KMS-11 (cell line): Measurements from ENCODE around the gene ADAMTS14.

Source experiments
- H2AFZ ChIP-seq: fragments of 200-600 bp; sonication (generic); 2 replicates; pipeline ENCODE4 v1.6.1; 2016; ENCODE audit warnings: antibody characterized with exemption, mixed run types, low read depth
- H3K27ac ChIP-seq: fragments of 200-600 bp; sonication (generic); 2 replicates; pipeline ENCODE4 v1.6.1; 2016; ENCODE audit warnings: mild to moderate bottlenecking, mixed run types
- H3K27me3 ChIP-seq: fragments of 200-600 bp; sonication (generic); 2 replicates; pipeline ENCODE4 v1.6.1; 2017; ENCODE audit warnings: mild to moderate bottlenecking, low read depth, mixed run types, moderate library complexity; ENCODE audit not compliant: insufficient read depth
- H3K36me3 ChIP-seq: fragments of 200-600 bp; sonication (generic); 2 replicates; pipeline ENCODE4 v1.6.1; 2017; ENCODE audit warnings: mild to moderate bottlenecking, mixed run types; ENCODE audit not compliant: insufficient read depth
- H3K4me1 ChIP-seq: fragments of 200-600 bp; sonication (generic); 2 replicates; pipeline ENCODE4 v1.6.1; 2016; ENCODE audit warnings: mild to moderate bottlenecking, low read depth, mixed run types; ENCODE audit not compliant: poor library complexity, severe bottlenecking
- H3K4me2 ChIP-seq: fragments of 200-600 bp; sonication (generic); 2 replicates; pipeline ENCODE4 v1.7.0; 2016; ENCODE audit warnings: mild to moderate bottlenecking, mixed run types
- H3K4me3 ChIP-seq: fragments of 200-600 bp; sonication (generic); IDR thresholded peaks from 2 replicates; pipeline ENCODE4 v1.6.1; 2017; ENCODE audit warnings: low read depth, low read length, mixed read lengths; ENCODE audit not compliant: insufficient read depth
- H3K79me2 ChIP-seq: fragments of 200-600 bp; sonication (generic); 2 replicates; pipeline ENCODE4 v1.6.1; 2016; ENCODE audit warnings: low read depth, mixed run types; ENCODE audit not compliant: insufficient read depth
- H3K9ac ChIP-seq: fragments of 200-600 bp; sonication (generic); 2 replicates; pipeline ENCODE4 v1.6.1; 2016; ENCODE audit warnings: mild to moderate bottlenecking, mixed run types
- H4K20me1 ChIP-seq: fragments of 200-600 bp; sonication (generic); 2 replicates; pipeline ENCODE4 v1.6.1; 2016; ENCODE audit warnings: mild to moderate bottlenecking, mixed run types; ENCODE audit not compliant: insufficient read depth
- CTCF ChIP-seq: fragments of 200-600 bp; sonication (generic); conservative IDR thresholded peaks from 2 replicates; pipeline ENCODE4 v1.6.1; 2017; ENCODE audit warnings: low read depth, mild to moderate bottlenecking, antibody characterized with exemption, low read length, moderate library complexity, mixed read lengths

Gene ADAMTS14

GRCh38 chr10:70801854-70802253 is 129.5 kb downstream of the ADAMTS14 start:
- H4K20me1 ChIP-seq, result no peaks in the 10 kb centered on the region
- no peaks in the 10 kb centered on the region for H3K79me2 ChIP-seq
- no peaks in the 10 kb centered on the region for H3K4me1 ChIP-seq
- no peak for TF ChIP-seq CTCF
- no peak overlapping the region for H3K4me3 ChIP-seq
- H3K36me3 ChIP-seq, result no peaks in the 10 kb centered on the region
- H3K27me3 ChIP-seq, result no peaks in the 10 kb centered on the region
- H3K4me2 ChIP-seq, result no peak overlapping the region
- H3K27ac ChIP-seq, result no peak overlapping the region
- H3K9ac ChIP-seq, result no peak overlapping the region
- no peak overlapping the region for H2AFZ ChIP-seq

GRCh38 chr10:70803775-70804420 is 131.6 kb downstream of the ADAMTS14 start:
- no peak for TF ChIP-seq CTCF
- H3K27ac ChIP-seq, result no peak overlapping the region
- no peak overlapping the region for H3K4me2 ChIP-seq
- H3K27me3 ChIP-seq, result no peaks in the 10 kb centered on the region
- no peak overlapping the region for H2AFZ ChIP-seq
- H3K79me2 ChIP-seq, result no peaks in the 10 kb centered on the region
- H3K36me3 ChIP-seq, result no peaks in the 10 kb centered on the region
- H3K9ac ChIP-seq, result no peak overlapping the region
- H4K20me1 ChIP-seq, result no peaks in the 10 kb centered on the region
- no peaks in the 10 kb centered on the region for H3K4me1 ChIP-seq
- H3K4me3 ChIP-seq, result no peak overlapping the region

GRCh38 chr10:70804421-70804808 is 132.1 kb downstream of the ADAMTS14 start:
- Histone ChIP-seq H3K4me2 (no peak overlapping the region), H3K4me1 (no peaks in the 10 kb centered on the region)

GRCh38 chr10:70805619-70806215 is 133.4 kb downstream of the ADAMTS14 start:
- Histone ChIP-seq H4K20me1 (no peaks in the 10 kb centered on the region), H3K9ac (no peak overlapping the region), H3K4me1 (no peaks in the 10 kb centered on the region), H3K27ac (no peak overlapping the region), H3K79me2 (no peaks in the 10 kb centered on the region), H3K27me3 (no peaks in the 10 kb centered on the region), H2AFZ (no peak overlapping the region), H3K36me3 (no peaks in the 10 kb centered on the region), H3K4me2 (no peak overlapping the region), H3K4me3 (no peak overlapping the region)
- no peak for TF ChIP-seq CTCF

More at GRCh38 chr10:70804421-70804808, 132.1 kb downstream of the ADAMTS14 start:
- no peaks in the 10 kb centered on the region for H4K20me1 ChIP-seq
- H3K79me2 ChIP-seq, result no peaks in the 10 kb centered on the region
- H3K27me3 ChIP-seq, result no peaks in the 10 kb centered on the region
- no peak for TF ChIP-seq CTCF
- H3K4me3 ChIP-seq, result no peak overlapping the region
- no peak overlapping the region for H2AFZ ChIP-seq
- H3K36me3 ChIP-seq, result no peaks in the 10 kb centered on the region
- no peak overlapping the region for H3K27ac ChIP-seq
- H3K9ac ChIP-seq, result no peak overlapping the region
